K562 (cell line): ENCODE results near the gene MBP. TPM values are rescaled to one million over a fixed set of nuclear protein-coding genes. Genes with fewer than 3 reads are reported as not detected.

Experiments used
- ATAC-seq: fragments of 200-7000 bp; cut with Tn5 transposase; 3 replicates; pipeline ENCODE4 v1.9.1; 2020; ENCODE audit warnings: moderate library complexity
- BruUV-seq: library from RNA; stranded (reverse); fragments of 400-500 nt; replicated peaks from 2 replicates; lab custom pipeline; 2021; lab: Mats Ljungman, UMichigan
- CTCF ChIA-PET: fragments of 300-600 bp; formaldehyde crosslinking; extraction: SDS; loops from one replicate; lab custom pipeline; 2021; ENCODE audit warnings: low intra/inter-chr PET ratio; lab: Yijun Ruan, JAX
- POLR2A ChIA-PET: fragments of 300-600, 350-650 bp; sonication (Branson Sonifier 250); formaldehyde crosslinking; extraction: SDS; loops from one replicate; lab custom pipeline; 2021; ENCODE audit warnings: antibody characterized with exemption, inconsistent platforms; lab: Yijun Ruan, JAX
- DNase-seq, 4 experiments: peaks; one replicate each; pipeline versions ENCODE4 v3.0.0 to v3.0.0-alpha.2; 2011 to 2018; ENCODE audit warnings: low spot score in 3 of 4, mixed read lengths in 3 of 4; ENCODE audit errors: extremely low read depth in 1 of 4
- FAIRE-seq: peaks from 2 replicates; lab custom pipeline; 2011; peaks lifted over from hg19 to GRCh38; lab: Jason Lieb, UNC
- H2AFZ ChIP-seq: 2 replicates; pipeline ENCODE4 v1.6.0; 2011; ENCODE audit warnings: low read depth, low read length, control low read depth, inconsistent platforms
- H3K27ac ChIP-seq: fragments of 200-600 bp; 3 replicates; pipeline ENCODE4 v1.8.0; 2011; ENCODE audit warnings: low read depth, mild to moderate bottlenecking, control low read depth, inconsistent platforms, low read length, moderate library complexity, mixed read lengths; ENCODE audit errors: extremely low read depth
- H3K27me3 ChIP-seq, 2 experiments: fragments of 300-600 bp in 1 of 2; 2 replicates in 1 of 2; 3 replicates in 1 of 2; pipeline versions ENCODE4 v1.6.0 to v1.8.0; 2011; ENCODE audit warnings: inconsistent platforms in 2 of 2, low read length in 2 of 2, mild to moderate bottlenecking in 1 of 2, mixed read lengths in 1 of 2, moderate library complexity in 1 of 2; ENCODE audit not compliant: control insufficient read depth in 2 of 2, insufficient read depth in 2 of 2
- H3K36me3 ChIP-seq: fragments of 300-600 bp; 3 replicates; pipeline ENCODE4 v1.8.0; 2011; ENCODE audit warnings: mild to moderate bottlenecking, low read length, inconsistent platforms; ENCODE audit not compliant: control insufficient read depth, insufficient read depth
- H3K4me1 ChIP-seq, 2 experiments: fragments of 200-600 bp in 1 of 2; replicated peaks in 1 of 2; 2 replicates in 1 of 2; 3 replicates in 1 of 2; pipeline versions ENCODE4 v1.5.1 to v1.8.0; 2011; ENCODE audit warnings: inconsistent platforms in 2 of 2, low read length in 2 of 2, mild to moderate bottlenecking in 1 of 2, mixed read lengths in 1 of 2, moderate library complexity in 1 of 2; ENCODE audit not compliant: control insufficient read depth in 2 of 2, insufficient read depth in 2 of 2
- H3K4me2 ChIP-seq: 2 replicates; pipeline ENCODE4 v1.6.1; 2011; ENCODE audit warnings: low read length, control low read depth, inconsistent platforms, mixed read lengths; ENCODE audit not compliant: insufficient read depth
- H3K4me3 ChIP-seq: fragments of 200-600 bp; sonication (generic), shearing (Covaris generic); 2 replicates; pipeline ENCODE4 v1.5.1; 2016; ENCODE audit warnings: control low read depth, inconsistent platforms
- H3K79me2 ChIP-seq: fragments of 200-600 bp; 3 replicates; pipeline ENCODE4 v1.8.0; 2011; ENCODE audit warnings: low read length, inconsistent platforms; ENCODE audit not compliant: control insufficient read depth, insufficient read depth
- H3K9ac ChIP-seq, 2 experiments: 2 replicates each; pipeline versions ENCODE4 v1.6.0 to v1.6.1; 2011; ENCODE audit warnings: low read depth in 2 of 2, low read length in 2 of 2, control low read depth in 1 of 2, inconsistent platforms in 1 of 2, mild to moderate bottlenecking in 1 of 2, mixed read lengths in 1 of 2; ENCODE audit not compliant: insufficient read depth in 1 of 2
- H3K9me1 ChIP-seq: one replicate; pipeline ENCODE4 v1.6.0; 2011; ENCODE audit warnings: inconsistent platforms, mild to moderate bottlenecking, low read length, moderate library complexity; ENCODE audit not compliant: control insufficient read depth, insufficient read depth
- H3K9me3 ChIP-seq: replicated peaks from 2 replicates; pipeline ENCODE4 v1.5.1; 2011; ENCODE audit warnings: low read depth, low read length, inconsistent platforms; ENCODE audit not compliant: control insufficient read depth, insufficient read depth
- H4K20me1 ChIP-seq: replicated peaks from 2 replicates; pipeline ENCODE4 v1.6.1; 2011; ENCODE audit warnings: low read length, inconsistent platforms, mixed read lengths; ENCODE audit not compliant: control insufficient read depth, insufficient read depth
- CBX2 ChIP-seq: fragments of 200-600 bp; sonication (generic); IDR thresholded peaks from one replicate; pipeline ENCODE4 v1.6.1; 2012; ENCODE audit warnings: mild to moderate bottlenecking, low read length, inconsistent platforms; ENCODE audit not compliant: insufficient read depth, poor library complexity, severe bottlenecking
- CREBBP ChIP-seq: IDR thresholded peaks from one replicate; pipeline ENCODE4 v1.6.1; 2012; ENCODE audit warnings: low read depth, mild to moderate bottlenecking, control low read depth, inconsistent platforms, low read length
- GABPB2 ChIP-seq: fragments of 250-450 bp; sonication (Bioruptor Pico); conservative IDR thresholded peaks from 2 replicates; pipeline ENCODE4 v1.5.1; 2021; ENCODE audit warnings: mild to moderate bottlenecking
- NFIX ChIP-seq: fragments of 250-450 bp; sonication (Bioruptor Pico); IDR thresholded peaks from 2 replicates; pipeline ENCODE4 v1.4.0; 2020; ENCODE audit warnings: low read depth, mild to moderate bottlenecking, moderate library complexity
- RB1 ChIP-seq: fragments of 450-650 bp; IDR thresholded peaks from 2 replicates; pipeline ENCODE4 v1.6.1; 2017; ENCODE audit warnings: low read depth, mild to moderate bottlenecking
- YY1 ChIP-seq, 3 experiments: IDR thresholded peaks; 2 replicates each; pipeline ENCODE4 v1.6.1; 2011; ENCODE audit warnings: low read length in 2 of 3, mild to moderate bottlenecking in 2 of 3, moderate library complexity in 2 of 3, borderline replicate concordance in 1 of 3, control low read depth in 1 of 3, low read depth in 1 of 3; ENCODE audit not compliant: insufficient read depth in 3 of 3, insufficient replicate concordance in 2 of 3, control insufficient read depth in 1 of 3, insufficient read length in 1 of 3; ENCODE audit errors: extremely low read depth in 1 of 3
- ZBTB7A ChIP-seq: IDR thresholded peaks from 2 replicates; pipeline ENCODE4 v1.6.1; 2011; ENCODE audit warnings: low read depth, mild to moderate bottlenecking, low read length, moderate library complexity, borderline replicate concordance; ENCODE audit not compliant: control insufficient read depth
- WGBS: fragments of 100-300 bp; shearing (Covaris generic); methylation state at CpG from one replicate; pipeline ENCODE4 v1.1.6; 2016; ENCODE audit warnings: low coverage, mixed read lengths; ENCODE audit not compliant: insufficient coverage; ENCODE audit errors: missing lambda C conversion rate; 5-methylcytosine and 5-hydroxymethylcytosine counted together
- in situ Hi-C: fragments of 300-500 bp; cut with MboI; formaldehyde crosslinking; loops from 4 replicates; pipeline ENCODE4 v1.15.0; 2018; ENCODE audit warnings: inconsistent platforms, mixed read lengths
- intact Hi-C: fragments of 100-400 bp; cut with micrococcal nuclease; formaldehyde crosslinking; loops from 2 replicates; pipeline ENCODE4 v1.14.2; 2022
- polyA plus RNA-seq, 8 experiments: library from polyadenylated mRNA; depleted of rRNA in 4 of 8; stranded (reverse) in 5 of 8; unstranded in 3 of 8; fragments of >200 nt; fragmentation: Nextera tagmentation in 2 of 8; fragmentation: Illumina TruSeq in 1 of 8; extraction: Ambion mirVana in 2 of 8; extraction: Trizol in 1 of 8; gene quantifications; 2 replicates each; pipeline versions ENCODE4 v1.2.1 to v1.2.3, GENCODE V29; 2011 to 2014; ENCODE audit warnings: inconsistent platforms in 1 of 8, missing spikeins in 1 of 8
- total RNA-seq, 7 experiments: library from RNA; depleted of rRNA in 6 of 7; stranded (reverse); fragments of >200 nt in 6 of 7; fragmentation: Illumina TruSeq in 2 of 7; extraction: Trizol in 2 of 7; gene quantifications; 2 replicates each; pipeline versions ENCODE4 v1.2.1 to v1.2.3, GENCODE V29; 2011 to 2021; ENCODE audit warnings: low replicate concordance in 1 of 7
- TF ChIP-seq, protein P1 (sequence below), 2 experiments: fragments of 200-800 bp in 1 of 2; sonication (Bioruptor generic) in 1 of 2; sonication (generic) in 1 of 2; formaldehyde crosslinking in 1 of 2; IDR thresholded peaks in 1 of 2; conservative IDR thresholded peaks in 1 of 2; 2 replicates each; pipeline versions ENCODE4 v1.5.0 to v1.6.1; 2016 to 2020; ENCODE audit warnings: missing compliant biosample characterization in 1 of 2, missing genetic modification characterization in 1 of 2, missing genetic modification reagents in 1 of 2
- TF ChIP-seq, protein P2 (sequence below): sonication (generic); formaldehyde crosslinking; IDR thresholded peaks from 2 replicates; pipeline ENCODE4 v1.8.0; 2022; ENCODE audit warnings: mild to moderate bottlenecking, missing genetic modification reagents
- TF ChIP-seq, protein P3 (sequence below): fragments of 450-650 bp; IDR thresholded peaks from 2 replicates; pipeline ENCODE4 v1.6.1; 2016; ENCODE audit warnings: mild to moderate bottlenecking
- TF ChIP-seq, protein P4 (sequence below): fragments of 250-450 bp; sonication (Bioruptor Pico); IDR thresholded peaks from 2 replicates; pipeline ENCODE4 v1.5.0; 2020; ENCODE audit warnings: mild to moderate bottlenecking
- TF ChIP-seq, protein P5 (sequence below): IDR thresholded peaks from 2 replicates; pipeline ENCODE4 v1.6.1; 2014; ENCODE audit warnings: antibody characterized with exemption

MBP gene
- total and polyA plus RNA-seq, 9 of the 15 experiments (the other 6 are each of a cell fraction or from before 2014, with no cell fraction given), result 0.09 TPM; not detected in 8

DNA sequence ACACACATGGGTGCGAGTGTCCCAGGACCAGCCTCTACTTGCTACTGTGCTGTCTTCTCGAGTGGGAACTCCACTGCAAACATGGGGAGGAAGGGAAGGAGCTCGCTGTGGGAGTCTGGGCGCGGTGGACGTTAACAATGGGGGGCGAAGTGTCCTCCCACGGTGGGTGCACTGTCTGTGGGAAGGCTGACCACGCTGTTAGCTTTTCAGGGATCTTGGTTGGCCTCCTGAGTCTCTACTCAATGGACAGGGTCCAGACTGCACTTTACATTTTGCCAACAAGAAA is 146.7 kb downstream of the MBP start:
- peaks cover 33 to 73% of the 10 kb centered on the region in 2 experiments for H3K27me3 ChIP-seq
- H3K4me3 ChIP-seq, result no peak overlapping the region
- no peaks in the 10 kb centered on the region for H3K9me3 ChIP-seq
- no peaks in the 10 kb centered on the region for H3K9me1 ChIP-seq
- DNase-seq (no peak), ATAC-seq (no peak), FAIRE-seq (no peak)
- H3K4me1 ChIP-seq, result peaks cover 0 to 8% of the 10 kb centered on the region in 2 experiments; a peak in 2 of 5 replicates
- no peak overlapping the region for H3K27ac ChIP-seq
- intact Hi-C loops, result no loop called here
- H3K36me3 ChIP-seq, result no peaks in the 10 kb centered on the region
- in situ Hi-C loops, result no loop called here
- no peak overlapping the region for H3K4me2 ChIP-seq
- no peaks in the 10 kb centered on the region; the same call in 1 of the 2 replicates for H4K20me1 ChIP-seq
- BruUV-seq, result no TSS peak
- 0% methylated on average over 4 of the region's 9 CpGs for WGBS
- no peak overlapping the region for H2AFZ ChIP-seq
- CTCF ChIA-PET, result interaction anchor here (1.0 kb wide), 1 partner anchor 111 kb away, joined by 3 read pairs; no protein-coding TSS in a partner anchor
- no peak overlapping the region for H3K9ac ChIP-seq
- no peaks in the 10 kb centered on the region for H3K79me2 ChIP-seq
- POLR2A ChIA-PET, result interaction anchor here (0.7 to 1.2 kb wide), 2 partner anchors 11 to 120 kb away, joined by 3 read pairs; no protein-coding TSS in a partner anchor
- TF ChIP-seq GABPB2 (CRISPR knock-in tag) (no peak), YY1 (IDR thresholded peaks at IDR 0.05; ENCODE audit: borderline replicate concordance in 1 of 3, control insufficient read depth in 1 of 3, extremely low read depth in 1 of 3, insufficient read depth in 3 of 3, insufficient read length in 1 of 3, insufficient replicate concordance in 2 of 3, low read depth in 1 of 3, low read length in 2 of 3) (no peak), RB1 (no peak), CBX2 (no peak), ZBTB7A (no peak), NFIX (no peak), CREBBP (no peak)
- TF ChIP-seq, protein P1, sequence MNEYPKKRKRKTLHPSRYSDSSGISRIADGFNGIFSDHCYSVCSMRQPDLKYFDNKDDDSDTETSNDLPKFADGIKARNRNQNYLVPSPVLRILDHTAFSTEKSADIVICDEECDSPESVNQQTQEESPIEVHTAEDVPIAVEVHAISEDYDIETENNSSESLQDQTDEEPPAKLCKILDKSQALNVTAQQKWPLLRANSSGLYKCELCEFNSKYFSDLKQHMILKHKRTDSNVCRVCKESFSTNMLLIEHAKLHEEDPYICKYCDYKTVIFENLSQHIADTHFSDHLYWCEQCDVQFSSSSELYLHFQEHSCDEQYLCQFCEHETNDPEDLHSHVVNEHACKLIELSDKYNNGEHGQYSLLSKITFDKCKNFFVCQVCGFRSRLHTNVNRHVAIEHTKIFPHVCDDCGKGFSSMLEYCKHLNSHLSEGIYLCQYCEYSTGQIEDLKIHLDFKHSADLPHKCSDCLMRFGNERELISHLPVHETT (CRISPR knock-in tag; conservative IDR thresholded peaks at IDR 0.05 in 1 of 2, IDR thresholded peaks at IDR 0.05 in 1 of 2), result no peak
- TF ChIP-seq, protein P2, sequence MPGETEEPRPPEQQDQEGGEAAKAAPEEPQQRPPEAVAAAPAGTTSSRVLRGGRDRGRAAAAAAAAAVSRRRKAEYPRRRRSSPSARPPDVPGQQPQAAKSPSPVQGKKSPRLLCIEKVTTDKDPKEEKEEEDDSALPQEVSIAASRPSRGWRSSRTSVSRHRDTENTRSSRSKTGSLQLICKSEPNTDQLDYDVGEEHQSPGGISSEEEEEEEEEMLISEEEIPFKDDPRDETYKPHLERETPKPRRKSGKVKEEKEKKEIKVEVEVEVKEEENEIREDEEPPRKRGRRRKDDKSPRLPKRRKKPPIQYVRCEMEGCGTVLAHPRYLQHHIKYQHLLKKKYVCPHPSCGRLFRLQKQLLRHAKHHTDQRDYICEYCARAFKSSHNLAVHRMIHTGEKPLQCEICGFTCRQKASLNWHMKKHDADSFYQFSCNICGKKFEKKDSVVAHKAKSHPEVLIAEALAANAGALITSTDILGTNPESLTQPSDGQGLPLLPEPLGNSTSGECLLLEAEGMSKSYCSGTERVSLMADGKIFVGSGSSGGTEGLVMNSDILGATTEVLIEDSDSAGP (CRISPR knock-in tag), result no peak
- TF ChIP-seq, protein P3, sequence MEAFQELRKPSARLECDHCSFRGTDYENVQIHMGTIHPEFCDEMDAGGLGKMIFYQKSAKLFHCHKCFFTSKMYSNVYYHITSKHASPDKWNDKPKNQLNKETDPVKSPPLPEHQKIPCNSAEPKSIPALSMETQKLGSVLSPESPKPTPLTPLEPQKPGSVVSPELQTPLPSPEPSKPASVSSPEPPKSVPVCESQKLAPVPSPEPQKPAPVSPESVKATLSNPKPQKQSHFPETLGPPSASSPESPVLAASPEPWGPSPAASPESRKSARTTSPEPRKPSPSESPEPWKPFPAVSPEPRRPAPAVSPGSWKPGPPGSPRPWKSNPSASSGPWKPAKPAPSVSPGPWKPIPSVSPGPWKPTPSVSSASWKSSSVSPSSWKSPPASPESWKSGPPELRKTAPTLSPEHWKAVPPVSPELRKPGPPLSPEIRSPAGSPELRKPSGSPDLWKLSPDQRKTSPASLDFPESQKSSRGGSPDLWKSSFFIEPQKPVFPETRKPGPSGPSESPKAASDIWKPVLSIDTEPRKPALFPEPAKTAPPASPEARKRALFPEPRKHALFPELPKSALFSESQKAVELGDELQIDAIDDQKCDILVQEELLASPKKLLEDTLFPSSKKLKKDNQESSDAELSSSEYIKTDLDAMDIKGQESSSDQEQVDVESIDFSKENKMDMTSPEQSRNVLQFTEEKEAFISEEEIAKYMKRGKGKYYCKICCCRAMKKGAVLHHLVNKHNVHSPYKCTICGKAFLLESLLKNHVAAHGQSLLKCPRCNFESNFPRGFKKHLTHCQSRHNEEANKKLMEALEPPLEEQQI, result no peak
- TF ChIP-seq, protein P4, sequence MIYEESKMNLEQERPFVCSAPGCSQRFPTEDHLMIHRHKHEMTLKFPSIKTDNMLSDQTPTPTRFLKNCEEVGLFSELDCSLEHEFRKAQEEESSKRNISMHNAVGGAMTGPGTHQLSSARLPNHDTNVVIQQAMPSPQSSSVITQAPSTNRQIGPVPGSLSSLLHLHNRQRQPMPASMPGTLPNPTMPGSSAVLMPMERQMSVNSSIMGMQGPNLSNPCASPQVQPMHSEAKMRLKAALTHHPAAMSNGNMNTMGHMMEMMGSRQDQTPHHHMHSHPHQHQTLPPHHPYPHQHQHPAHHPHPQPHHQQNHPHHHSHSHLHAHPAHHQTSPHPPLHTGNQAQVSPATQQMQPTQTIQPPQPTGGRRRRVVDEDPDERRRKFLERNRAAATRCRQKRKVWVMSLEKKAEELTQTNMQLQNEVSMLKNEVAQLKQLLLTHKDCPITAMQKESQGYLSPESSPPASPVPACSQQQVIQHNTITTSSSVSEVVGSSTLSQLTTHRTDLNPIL (CRISPR knock-in tag), result no peak
- TF ChIP-seq, protein P5, sequence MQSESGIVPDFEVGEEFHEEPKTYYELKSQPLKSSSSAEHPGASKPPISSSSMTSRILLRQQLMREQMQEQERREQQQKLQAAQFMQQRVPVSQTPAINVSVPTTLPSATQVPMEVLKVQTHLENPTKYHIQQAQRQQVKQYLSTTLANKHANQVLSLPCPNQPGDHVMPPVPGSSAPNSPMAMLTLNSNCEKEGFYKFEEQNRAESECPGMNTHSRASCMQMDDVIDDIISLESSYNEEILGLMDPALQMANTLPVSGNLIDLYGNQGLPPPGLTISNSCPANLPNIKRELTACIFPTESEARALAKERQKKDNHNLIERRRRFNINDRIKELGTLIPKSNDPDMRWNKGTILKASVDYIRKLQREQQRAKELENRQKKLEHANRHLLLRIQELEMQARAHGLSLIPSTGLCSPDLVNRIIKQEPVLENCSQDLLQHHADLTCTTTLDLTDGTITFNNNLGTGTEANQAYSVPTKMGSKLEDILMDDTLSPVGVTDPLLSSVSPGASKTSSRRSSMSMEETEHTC, result no peak
